Vagina (tissue), 2 donors: ENCODE measurements around the gene HPCA. TPM values are rescaled to one million over a fixed set of nuclear protein-coding genes. Genes with fewer than 3 reads are reported as not detected.

Source experiments
- DNase-seq, 2 donors: peaks; one replicate each; pipeline ENCODE4 v3.0.0-alpha.2; 2017; ENCODE audit errors: extremely low spot score in 2 of 2
- H3K27ac ChIP-seq: fragments of 200-600 bp; sonication (generic); one replicate; pipeline ENCODE4 v1.5.1; 2019
- H3K27me3 ChIP-seq: fragments of 200-600 bp; sonication (generic); one replicate; pipeline ENCODE4 v1.5.1; 2019
- H3K36me3 ChIP-seq, 2 donors: fragments of 200-600 bp; sonication (generic); one replicate each; pipeline ENCODE4 v1.5.1; 2017 to 2019
- H3K4me1 ChIP-seq: fragments of 200-600 bp; sonication (generic); one replicate; pipeline ENCODE4 v1.5.1; 2019
- H3K4me3 ChIP-seq, 2 donors: fragments of 200-600 bp; sonication (generic); 1 replicate in 1 of 2; 2 replicates in 1 of 2; pipeline ENCODE4 v1.5.1; 2016 to 2019
- H3K9me3 ChIP-seq: fragments of 200-600 bp; sonication (generic); one replicate; pipeline ENCODE4 v1.5.1; 2019
- POLR2A ChIP-seq, 2 donors: fragments of 450-650 bp; IDR thresholded peaks; one replicate each; pipeline ENCODE4 v1.6.1; 2017; ENCODE audit warnings: antibody characterized with exemption in 2 of 2, mild to moderate bottlenecking in 2 of 2, moderate library complexity in 2 of 2
- POLR2AphosphoS5 ChIP-seq, 2 donors: sonication (generic); formaldehyde crosslinking; IDR thresholded peaks; one replicate each; pipeline ENCODE4 v1.9.0; 2017; ENCODE audit warnings: antibody characterized with exemption in 2 of 2, mild to moderate bottlenecking in 2 of 2, low read depth in 1 of 2; ENCODE audit not compliant: insufficient read depth in 1 of 2
- intact Hi-C: fragments of 100-400 bp; cut with DNase I; formaldehyde crosslinking; loops from one replicate; pipeline ENCODE4 v1.15.1; 2023
- total RNA-seq: library from RNA; depleted of rRNA; stranded (reverse); fragments of >200 nt; gene quantifications from one replicate; pipeline ENCODE4 v1.2.3, GENCODE V29; 2016
- TF ChIP-seq, protein P1 (sequence below), 3 experiments: fragments of 450-650 bp in 2 of 3; fragments of 200-600 bp in 1 of 3; sonication (generic) in 1 of 3; IDR thresholded peaks; one replicate each; pipeline ENCODE4 v1.5.1; 2017 to 2019; ENCODE audit warnings: antibody characterized with exemption in 3 of 3, mild to moderate bottlenecking in 2 of 3, moderate library complexity in 2 of 3

HPCA gene
- total RNA-seq, 1 donor from 2014 or later: not detected

DNA sequence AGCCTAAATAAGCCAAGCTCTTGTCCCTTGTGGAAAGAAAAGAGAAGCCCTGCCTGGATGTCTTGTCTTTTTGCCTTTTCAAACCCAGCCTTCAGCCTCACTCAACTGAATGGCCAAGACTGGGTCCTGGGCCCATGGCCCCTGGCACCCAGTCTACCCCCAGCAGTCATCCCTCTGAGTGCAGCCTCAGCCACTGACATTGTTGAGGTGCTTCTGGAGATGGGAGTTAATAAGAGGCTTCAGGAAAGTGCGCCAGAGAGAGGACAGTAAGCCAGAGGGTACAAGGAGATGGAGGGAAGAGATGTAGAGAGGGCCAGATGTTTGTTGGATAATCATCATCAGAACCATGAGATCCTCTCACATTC lies 22.4 kb upstream of the HPCA start:
- H3K27ac ChIP-seq: no peak overlapping the region
- no peaks in the 10 kb centered on the region for H3K4me1 ChIP-seq
- DNase-seq: no peak
- H3K36me3 ChIP-seq: peaks cover 0 to 7% of the 10 kb centered on the region in 2 donors
- no peaks in the 10 kb centered on the region for H3K27me3 ChIP-seq
- H3K9me3 ChIP-seq: no peaks in the 10 kb centered on the region
- TF ChIP-seq POLR2A (IDR thresholded peaks at IDR 0.05) (no peak), POLR2AphosphoS5 (IDR thresholded peaks at IDR 0.05; ENCODE audit: insufficient read depth in 1 of 2, low read depth in 1 of 2) (no peak)
- TF ChIP-seq, protein P1, sequence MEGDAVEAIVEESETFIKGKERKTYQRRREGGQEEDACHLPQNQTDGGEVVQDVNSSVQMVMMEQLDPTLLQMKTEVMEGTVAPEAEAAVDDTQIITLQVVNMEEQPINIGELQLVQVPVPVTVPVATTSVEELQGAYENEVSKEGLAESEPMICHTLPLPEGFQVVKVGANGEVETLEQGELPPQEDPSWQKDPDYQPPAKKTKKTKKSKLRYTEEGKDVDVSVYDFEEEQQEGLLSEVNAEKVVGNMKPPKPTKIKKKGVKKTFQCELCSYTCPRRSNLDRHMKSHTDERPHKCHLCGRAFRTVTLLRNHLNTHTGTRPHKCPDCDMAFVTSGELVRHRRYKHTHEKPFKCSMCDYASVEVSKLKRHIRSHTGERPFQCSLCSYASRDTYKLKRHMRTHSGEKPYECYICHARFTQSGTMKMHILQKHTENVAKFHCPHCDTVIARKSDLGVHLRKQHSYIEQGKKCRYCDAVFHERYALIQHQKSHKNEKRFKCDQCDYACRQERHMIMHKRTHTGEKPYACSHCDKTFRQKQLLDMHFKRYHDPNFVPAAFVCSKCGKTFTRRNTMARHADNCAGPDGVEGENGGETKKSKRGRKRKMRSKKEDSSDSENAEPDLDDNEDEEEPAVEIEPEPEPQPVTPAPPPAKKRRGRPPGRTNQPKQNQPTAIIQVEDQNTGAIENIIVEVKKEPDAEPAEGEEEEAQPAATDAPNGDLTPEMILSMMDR (IDR thresholded peaks at IDR 0.05): no peak
- no peak overlapping the region for H3K4me3 ChIP-seq
- intact Hi-C loops: no loop called here

DNA sequence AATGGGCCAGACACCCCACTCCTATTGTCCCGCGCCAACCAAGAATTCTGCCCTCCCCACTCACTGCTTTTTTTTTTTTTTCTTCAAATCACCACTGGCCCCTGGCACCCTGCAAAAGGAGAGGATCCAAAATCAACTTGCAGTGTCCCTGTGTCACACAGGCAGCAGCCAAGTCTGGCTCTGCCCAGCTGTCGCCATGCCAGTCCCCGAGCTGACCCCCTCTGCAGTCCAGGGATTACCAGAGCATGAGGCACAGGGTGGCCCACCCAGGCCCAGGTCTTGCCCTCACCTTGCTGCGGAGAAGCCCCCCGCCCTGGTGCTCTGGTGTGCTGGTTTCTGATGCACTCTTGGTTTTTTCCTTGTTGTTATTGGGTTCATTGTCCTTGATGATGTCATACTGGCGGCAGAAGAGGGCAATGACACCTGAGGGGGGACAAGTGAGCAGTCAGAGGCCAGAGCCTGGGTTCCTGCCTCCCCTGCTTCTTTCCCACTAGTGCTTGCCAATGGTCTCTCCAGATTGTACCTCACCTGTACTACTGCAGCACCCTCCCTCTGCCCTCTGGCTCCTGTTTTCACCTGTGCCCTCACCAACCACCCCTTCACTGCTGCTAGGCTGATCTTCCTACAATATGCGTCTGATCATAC lies 21.8 kb upstream of the HPCA start:
- intact Hi-C loops: no loop called here

DNA sequence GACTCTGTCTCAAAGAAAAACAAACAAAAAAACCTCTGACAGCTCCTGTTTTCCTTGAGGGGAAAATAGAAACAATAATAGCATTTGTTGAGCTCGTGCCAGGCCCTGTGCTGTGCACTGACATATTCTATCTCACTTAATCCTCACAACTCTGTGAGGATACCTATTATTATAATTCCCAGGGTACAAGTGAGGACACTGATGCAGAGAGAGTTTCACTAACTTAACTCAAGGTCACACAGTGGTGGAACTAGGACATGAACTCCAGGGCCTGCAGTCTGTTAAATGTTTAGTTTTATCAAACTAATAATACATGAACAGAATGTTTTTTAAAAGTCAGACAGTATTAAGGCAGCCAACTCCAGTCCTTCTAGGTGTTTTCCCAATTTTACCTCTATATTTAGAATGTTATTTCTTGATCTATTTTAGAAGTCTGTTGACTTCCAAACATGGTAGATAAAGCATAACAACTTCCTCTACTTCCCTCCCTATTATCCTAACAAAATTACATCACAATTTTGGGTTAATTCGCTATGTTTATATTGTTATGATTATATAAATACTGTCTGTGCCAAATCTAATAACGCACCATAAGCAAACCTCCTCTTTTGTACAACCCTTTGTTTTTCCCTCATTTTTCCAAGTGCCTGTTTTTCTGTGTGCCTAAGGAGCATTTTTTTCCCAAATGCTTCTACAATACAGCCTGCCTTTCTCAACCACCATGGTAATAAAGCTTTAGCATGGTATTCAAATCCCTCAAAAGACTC lies 20.5 kb upstream of the HPCA start:
- DNase-seq: no peak
- no peak overlapping the region for H3K27ac ChIP-seq
- no peaks in the 10 kb centered on the region for H3K27me3 ChIP-seq
- H3K4me3 ChIP-seq: no peak overlapping the region
- H3K9me3 ChIP-seq: no peaks in the 10 kb centered on the region
- peaks cover 7% of the 10 kb centered on the region for H3K4me1 ChIP-seq
- TF ChIP-seq, protein P1 (IDR thresholded peaks at IDR 0.05): no peak
- TF ChIP-seq POLR2AphosphoS5 (IDR thresholded peaks at IDR 0.05; ENCODE audit: insufficient read depth in 1 of 2, low read depth in 1 of 2) (no peak), POLR2A (IDR thresholded peaks at IDR 0.05) (no peak)
- H3K36me3 ChIP-seq: peaks cover 0 to 7% of the 10 kb centered on the region in 2 donors
- intact Hi-C loops: no loop called here

More for the DNA sequence above, 21.8 kb upstream of the HPCA start:
- Histone ChIP-seq H3K4me3 (no peak overlapping the region), H3K9me3 (no peaks in the 10 kb centered on the region), H3K36me3 (peaks cover 0 to 7% of the 10 kb centered on the region in 2 donors), H3K27me3 (no peaks in the 10 kb centered on the region), H3K27ac (no peak overlapping the region), H3K4me1 (no peaks in the 10 kb centered on the region)
- TF ChIP-seq POLR2AphosphoS5 (IDR thresholded peaks at IDR 0.05; ENCODE audit: insufficient read depth in 1 of 2, low read depth in 1 of 2): no peak
- no peak for TF ChIP-seq POLR2A (IDR thresholded peaks at IDR 0.05)
- TF ChIP-seq, protein P1 (IDR thresholded peaks at IDR 0.05): no peak
- DNase-seq: no peak

DNA sequence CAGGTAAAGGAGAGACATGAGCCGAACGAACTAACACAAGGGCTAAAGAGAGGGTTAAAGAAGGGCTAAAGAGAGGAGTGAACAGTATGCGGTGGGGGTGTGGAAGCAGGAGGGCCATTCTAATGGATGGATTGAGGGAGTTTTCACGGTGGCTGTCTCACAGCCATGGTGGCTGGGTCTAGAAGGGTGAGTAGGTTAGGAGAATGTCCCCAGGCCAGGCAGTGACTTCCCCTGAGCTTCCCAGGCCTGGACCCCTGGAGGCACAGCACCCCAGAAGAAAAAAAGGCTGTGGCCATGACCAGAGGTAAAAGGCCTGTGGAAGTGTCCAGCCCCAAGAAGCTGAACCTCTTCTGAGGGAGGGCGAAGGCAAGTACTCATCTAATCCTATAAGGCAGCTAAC lies 19.1 kb upstream of the HPCA start:
- DNase-seq: no peak
- Histone ChIP-seq H3K27me3 (no peaks in the 10 kb centered on the region), H3K4me1 (peaks cover 19% of the 10 kb centered on the region), H3K36me3 (peaks cover 0 to 7% of the 10 kb centered on the region in 2 donors), H3K9me3 (no peaks in the 10 kb centered on the region), H3K27ac (no peak overlapping the region), H3K4me3 (no peak overlapping the region)
- TF ChIP-seq POLR2A (IDR thresholded peaks at IDR 0.05) (no peak), POLR2AphosphoS5 (IDR thresholded peaks at IDR 0.05; ENCODE audit: insufficient read depth in 1 of 2, low read depth in 1 of 2) (no peak)
- TF ChIP-seq, protein P1 (IDR thresholded peaks at IDR 0.05): no peak
- intact Hi-C loops: no loop called here

DNA sequence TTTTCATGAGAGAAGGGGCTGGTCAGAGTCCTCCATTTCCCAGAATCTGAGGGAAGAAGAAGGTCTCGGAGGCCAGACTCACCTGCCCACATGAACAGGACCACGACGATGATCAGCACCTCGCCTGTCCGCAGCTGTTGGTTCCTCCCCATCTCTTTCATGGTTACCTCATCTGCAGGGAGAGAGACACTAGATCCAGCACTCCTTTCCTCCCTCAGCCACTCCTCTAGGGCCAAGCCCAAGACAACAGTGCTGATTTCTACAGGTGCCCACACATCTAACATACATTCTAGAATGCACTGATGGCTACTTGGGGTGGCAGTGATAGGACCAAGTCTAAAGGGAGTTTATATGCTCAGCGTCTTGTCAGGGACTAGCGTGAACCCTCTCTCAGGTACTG lies 18.6 kb upstream of the HPCA start:
- H3K4me1 ChIP-seq: peaks cover 24% of the 10 kb centered on the region
- no peaks in the 10 kb centered on the region for H3K27me3 ChIP-seq
- intact Hi-C loops: no loop called here
- no peak for TF ChIP-seq POLR2AphosphoS5 (IDR thresholded peaks at IDR 0.05; ENCODE audit: insufficient read depth in 1 of 2, low read depth in 1 of 2)
- TF ChIP-seq, protein P1 (IDR thresholded peaks at IDR 0.05): no peak
- no peak overlapping the region for H3K4me3 ChIP-seq
- no peak overlapping the region for H3K27ac ChIP-seq
- no peak for DNase-seq
- H3K9me3 ChIP-seq: no peaks in the 10 kb centered on the region
- peaks cover 0 to 5% of the 10 kb centered on the region in 2 donors for H3K36me3 ChIP-seq
